ENCODE results near the gene PBLD. TPM values are rescaled to one million over a fixed set of nuclear protein-coding genes. Genes with fewer than 3 reads are reported as not detected.
"Not testable (repeated sequence)": the region's sequence is repeated elsewhere in the genome, so short reads cannot be mapped to it uniquely, and the experiment has no call there.

Gene PBLD
- total RNA-seq, 2 experiments from 2014 or later, result 1.2 to 1.3 TPM

GRCh38 chr10:68272833-68273232 is 59.9 kb downstream of the PBLD start:
- POLR2A ChIA-PET, result no interaction called here
- intact Hi-C loops (cut with micrococcal nuclease), result no loop called here
- Mint-ChIP-seq H3K4me3 (no peak overlapping the region), H3K4me1 (ENCODE audit: low read depth) (no peaks in the 10 kb centered on the region), H3K36me3 (peaks cover 3% of the 10 kb centered on the region), H3K9me3 (peaks cover 11% of the 10 kb centered on the region), H3K27me3 (no peaks in the 10 kb centered on the region), H3K27ac (no peak overlapping the region)
- DNase-seq, result no peak
- CTCF ChIA-PET, result no interaction called here

- Mint-ChIP-seq H3K9me3 (no peaks in the 10 kb centered on the region), H3K36me3 (no peaks in the 10 kb centered on the region), H3K4me3 (no peak overlapping the region), H3K4me1 (ENCODE audit: low read depth) (no peaks in the 10 kb centered on the region), H3K27me3 (no peaks in the 10 kb centered on the region), H3K27ac (no peak overlapping the region)
- ChIA-PET CTCF (no interaction called here), POLR2A (no interaction called here)
- DNase-seq, result no peak
- intact Hi-C loops (cut with micrococcal nuclease), result no loop called here
Observed at GRCh38 chr10:68271196-68271882, 61.4 kb downstream of the PBLD start.

- Mint-ChIP-seq H3K27ac (no peak overlapping the region), H3K4me3 (no peak overlapping the region), H3K4me1 (ENCODE audit: low read depth) (no peaks in the 10 kb centered on the region), H3K27me3 (no peaks in the 10 kb centered on the region), H3K9me3 (peaks cover 4% of the 10 kb centered on the region), H3K36me3 (no peaks in the 10 kb centered on the region)
- intact Hi-C loops (cut with micrococcal nuclease), result no loop called here
- ChIA-PET POLR2A (no interaction called here), CTCF (interaction anchor here (0.5 kb wide), 1 partner anchor 414 kb away, joined by 3 read pairs; no protein-coding TSS in a partner anchor)
- DNase-seq, result no peak
Observed at GRCh38 chr10:68269562-68270290, 63.0 kb downstream of the PBLD start.

- intact Hi-C loops (cut with micrococcal nuclease), result no loop called here
- ChIA-PET POLR2A (interaction anchor here (0.6 kb wide), 1 partner anchor 602 kb away, joined by 7 read pairs; no protein-coding TSS in a partner anchor), CTCF (no interaction called here)
Observed at GRCh38 chr10:68261132-68261856, 71.4 kb downstream of the PBLD start.

GRCh38 chr10:68253346-68253745 is 79.4 kb downstream of the PBLD start:
- ChIA-PET POLR2A (no interaction called here), CTCF (interaction anchor here (0.7 to 0.8 kb wide), 2 partner anchors 40 to 49 kb away, joined by 4 read pairs; no protein-coding TSS in a partner anchor)
- Mint-ChIP-seq H3K27me3 (peaks cover 3% of the 10 kb centered on the region), H3K9me3 (no peaks in the 10 kb centered on the region), H3K36me3 (no peaks in the 10 kb centered on the region), H3K4me3 (no peak overlapping the region), H3K4me1 (ENCODE audit: low read depth) (peaks cover 8% of the 10 kb centered on the region), H3K27ac (no peak overlapping the region)
- intact Hi-C loops (cut with micrococcal nuclease), result no loop called here
- no peak for DNase-seq

More at GRCh38 chr10:68261132-68261856, 71.4 kb downstream of the PBLD start:
- H3K4me3 Mint-ChIP-seq, result no peak overlapping the region
- H3K27me3 Mint-ChIP-seq, result no peaks in the 10 kb centered on the region
- H3K27ac Mint-ChIP-seq, result no peak overlapping the region
- no peaks in the 10 kb centered on the region for H3K4me1 Mint-ChIP-seq (ENCODE audit: low read depth)
- H3K36me3 Mint-ChIP-seq, result no peaks in the 10 kb centered on the region
- H3K9me3 Mint-ChIP-seq, result peaks cover 6% of the 10 kb centered on the region
- DNase-seq, result no peak

- no peak for DNase-seq
- no peaks in the 10 kb centered on the region for H3K36me3 Mint-ChIP-seq
- intact Hi-C loops (cut with micrococcal nuclease), result no loop called here
- ChIA-PET CTCF (no interaction called here), POLR2A (interaction anchor here (0.6 kb wide), 1 partner anchor 337 kb away, joined by 3 read pairs; no protein-coding TSS in a partner anchor)
- peaks cover 3% of the 10 kb centered on the region for H3K27me3 Mint-ChIP-seq
- H3K27ac Mint-ChIP-seq, result no peak overlapping the region
- H3K9me3 Mint-ChIP-seq, result no peaks in the 10 kb centered on the region
- H3K4me1 Mint-ChIP-seq (ENCODE audit: low read depth), result peaks cover 8% of the 10 kb centered on the region
- H3K4me3 Mint-ChIP-seq, result no peak overlapping the region
Observed at GRCh38 chr10:68251625-68252495, 80.9 kb downstream of the PBLD start.

- Mint-ChIP-seq H3K27me3 (peaks cover 3% of the 10 kb centered on the region), H3K9me3 (no peaks in the 10 kb centered on the region), H3K36me3 (no peaks in the 10 kb centered on the region), H3K4me1 (ENCODE audit: low read depth) (peaks cover 8% of the 10 kb centered on the region), H3K27ac (no peak overlapping the region), H3K4me3 (no peak overlapping the region)
- ChIA-PET CTCF (no interaction called here), POLR2A (interaction anchor here (0.6 kb wide), 1 partner anchor 1412 kb away, joined by 3 read pairs; no protein-coding TSS in a partner anchor)
- intact Hi-C loops (cut with micrococcal nuclease), result no loop called here
- no peak for DNase-seq
Observed at GRCh38 chr10:68251151-68251550, 81.6 kb downstream of the PBLD start.

GRCh38 chr10:68249297-68249696 is 83.4 kb downstream of the PBLD start:
- H3K9me3 Mint-ChIP-seq, result no peaks in the 10 kb centered on the region
- H3K36me3 Mint-ChIP-seq, result no peaks in the 10 kb centered on the region
- H3K27me3 Mint-ChIP-seq, result no peaks in the 10 kb centered on the region
- no peak for DNase-seq
- H3K4me1 Mint-ChIP-seq (ENCODE audit: low read depth), result peaks cover 8% of the 10 kb centered on the region
- POLR2A ChIA-PET, result interaction anchor here (0.8 kb wide), 1 partner anchor 74 kb away, joined by 3 read pairs; no protein-coding TSS in a partner anchor
- no peak overlapping the region for H3K27ac Mint-ChIP-seq
- no peak overlapping the region for H3K4me3 Mint-ChIP-seq
- intact Hi-C loops (cut with micrococcal nuclease), result no loop called here
- CTCF ChIA-PET, result no interaction called here

- Mint-ChIP-seq H3K36me3 (no peaks in the 10 kb centered on the region), H3K27ac (no peak overlapping the region), H3K4me1 (ENCODE audit: low read depth) (peaks cover 8% of the 10 kb centered on the region), H3K4me3 (no peak overlapping the region), H3K27me3 (no peaks in the 10 kb centered on the region), H3K9me3 (no peaks in the 10 kb centered on the region)
- CTCF ChIA-PET, result interaction anchor here (1.5 kb wide), 1 partner anchor 35 kb away, joined by 9 read pairs; no protein-coding TSS in a partner anchor
- POLR2A ChIA-PET, result no interaction called here
- intact Hi-C loops (cut with micrococcal nuclease), result no loop called here
- DNase-seq, result no peak
Observed at GRCh38 chr10:68247931-68248330, 84.8 kb downstream of the PBLD start.

- CTCF ChIA-PET; DNase-seq; H3K9me3 Mint-ChIP-seq; H3K36me3 Mint-ChIP-seq; intact Hi-C loops (cut with micrococcal nuclease); H3K27me3 Mint-ChIP-seq; H3K4me3 Mint-ChIP-seq; H3K4me1 Mint-ChIP-seq (ENCODE audit: low read depth); H3K27ac Mint-ChIP-seq; POLR2A ChIA-PET: not testable (repeated sequence)
Observed at GRCh38 chr10:68246397-68246796, 86.3 kb downstream of the PBLD start.

GRCh38 chr10:68242051-68242450 is 90.7 kb downstream of the PBLD start:
- no peaks in the 10 kb centered on the region for H3K9me3 Mint-ChIP-seq
- no peak overlapping the region for H3K27ac Mint-ChIP-seq
- ChIA-PET POLR2A (no interaction called here), CTCF (no interaction called here)
- H3K4me3 Mint-ChIP-seq, result no peak overlapping the region
- DNase-seq, result no peak
- no peaks in the 10 kb centered on the region for H3K4me1 Mint-ChIP-seq (ENCODE audit: low read depth)
- intact Hi-C loops (cut with micrococcal nuclease), result no loop called here
- H3K36me3 Mint-ChIP-seq, result no peaks in the 10 kb centered on the region
- no peaks in the 10 kb centered on the region for H3K27me3 Mint-ChIP-seq
